OCI-LY3 (cell line): Measurements from ENCODE around the gene PPP2R2C.

Experiments used
- H2AFZ ChIP-seq: fragments of 200-600, 300-600 bp; shearing (Covaris generic); 2 replicates; pipeline ENCODE4 v1.6.0; 2014; ENCODE audit warnings: antibody characterized with exemption, low read depth, low read length
- H3K27ac ChIP-seq: fragments of 200-600, 300-600 bp; sonication (generic); 2 replicates; pipeline ENCODE4 v1.5.1; 2014; ENCODE audit warnings: mild to moderate bottlenecking, low read length, moderate library complexity, mixed read lengths
- H3K27me3 ChIP-seq: fragments of 200-600, 300-600 bp; sonication (generic); 2 replicates; pipeline ENCODE4 v1.6.1; 2014; ENCODE audit warnings: low read depth, low read length, mixed read lengths
- H3K36me3 ChIP-seq: fragments of 200-600, 300-600 bp; sonication (generic); replicated peaks from 2 replicates; pipeline ENCODE3; 2014; ENCODE audit warnings: low read depth, low read length, mixed read lengths
- H3K4me1 ChIP-seq: fragments of 300-600, 200-600 bp; sonication (generic); 2 replicates; pipeline ENCODE4 v1.6.1; 2014; ENCODE audit warnings: low read length, mixed read lengths
- H3K4me2 ChIP-seq: fragments of 200-600, 300-600 bp; sonication (generic); 2 replicates; pipeline ENCODE4 v1.6.1; 2014; ENCODE audit warnings: low read length, mixed read lengths
- H3K4me3 ChIP-seq: fragments of 300-600, 200-600 bp; sonication (generic); 2 replicates; pipeline ENCODE4 v1.5.1; 2014; ENCODE audit warnings: antibody characterized with exemption, mild to moderate bottlenecking, low read length, moderate library complexity
- H3K79me2 ChIP-seq: fragments of 300-600, 200-600 bp; shearing (Covaris generic); 2 replicates; pipeline ENCODE4 v1.6.1; 2014; ENCODE audit warnings: mild to moderate bottlenecking, low read length, mixed read lengths
- H3K9ac ChIP-seq: fragments of 300-600, 200-600 bp; shearing (Covaris generic); 2 replicates; pipeline ENCODE4 v1.6.0; 2014; ENCODE audit warnings: mild to moderate bottlenecking, low read length, moderate library complexity
- H3K9me3 ChIP-seq: fragments of 200-600, 300-600 bp; shearing (Covaris generic); 2 replicates; pipeline ENCODE4 v1.6.1; 2014; ENCODE audit warnings: low read length, mixed read lengths; ENCODE audit not compliant: insufficient read depth
- H4K20me1 ChIP-seq: fragments of 200-600, 300-600 bp; sonication (generic); 2 replicates; pipeline ENCODE4 v1.6.1; 2016; ENCODE audit warnings: low read length, mixed read lengths; ENCODE audit not compliant: insufficient read depth
- EZH2phosphoT487 ChIP-seq: fragments of 200-600 bp; shearing (Covaris generic); IDR thresholded peaks from 2 replicates; pipeline ENCODE4 v1.6.1; 2018; ENCODE audit warnings: antibody characterized with exemption, mixed run types, low read depth
- TF ChIP-seq, protein P1 (sequence below): fragments of 200-600, 300-600 bp; sonication (generic); IDR thresholded peaks from 2 replicates; pipeline ENCODE4 v1.5.1; 2014; ENCODE audit warnings: antibody characterized with exemption, low read length, low read depth

Gene PPP2R2C

DNA sequence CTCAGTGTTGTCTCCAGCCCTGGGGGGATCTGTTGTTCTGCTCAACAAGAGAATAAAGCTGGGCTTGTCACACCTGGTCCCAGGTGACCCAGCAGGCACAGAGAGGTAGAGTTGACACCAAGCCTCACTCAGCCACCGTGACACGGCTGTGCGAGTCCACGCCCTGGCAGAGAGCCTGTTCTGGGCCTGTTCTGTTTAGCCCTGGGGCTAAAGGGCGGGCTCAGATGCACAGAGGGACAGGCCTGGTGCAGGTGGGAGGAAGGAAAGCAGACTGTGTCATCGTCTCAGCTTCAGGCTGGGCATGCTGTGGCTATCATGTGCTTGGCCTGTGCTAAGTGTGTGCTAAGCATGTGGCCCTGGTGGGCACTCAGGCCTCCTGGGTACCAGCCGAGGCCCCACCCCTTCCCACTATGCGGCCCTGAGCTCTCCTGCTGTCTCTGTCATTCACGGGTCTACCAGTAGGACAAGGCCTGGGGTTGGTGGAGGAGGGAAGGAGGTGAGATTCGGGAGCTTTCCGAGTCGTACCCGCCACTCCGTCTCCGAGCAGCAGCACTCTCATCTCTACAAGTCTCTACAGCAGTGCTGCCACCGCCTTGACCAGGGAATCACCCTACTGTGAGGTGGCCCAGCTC, 191.9 kb downstream of the PPP2R2C start:
- Histone ChIP-seq H3K36me3 (no peaks in the 10 kb centered on the region), H2AFZ (no peak overlapping the region), H3K79me2 (no peaks in the 10 kb centered on the region), H3K4me2 (no peak overlapping the region), H3K27ac (no peak overlapping the region), H4K20me1 (no peaks in the 10 kb centered on the region), H3K9me3 (no peaks in the 10 kb centered on the region), H3K4me3 (no peak overlapping the region), H3K27me3 (no peaks in the 10 kb centered on the region), H3K9ac (no peak overlapping the region), H3K4me1 (no peaks in the 10 kb centered on the region)
- no peak for TF ChIP-seq EZH2phosphoT487
- TF ChIP-seq, protein P1, sequence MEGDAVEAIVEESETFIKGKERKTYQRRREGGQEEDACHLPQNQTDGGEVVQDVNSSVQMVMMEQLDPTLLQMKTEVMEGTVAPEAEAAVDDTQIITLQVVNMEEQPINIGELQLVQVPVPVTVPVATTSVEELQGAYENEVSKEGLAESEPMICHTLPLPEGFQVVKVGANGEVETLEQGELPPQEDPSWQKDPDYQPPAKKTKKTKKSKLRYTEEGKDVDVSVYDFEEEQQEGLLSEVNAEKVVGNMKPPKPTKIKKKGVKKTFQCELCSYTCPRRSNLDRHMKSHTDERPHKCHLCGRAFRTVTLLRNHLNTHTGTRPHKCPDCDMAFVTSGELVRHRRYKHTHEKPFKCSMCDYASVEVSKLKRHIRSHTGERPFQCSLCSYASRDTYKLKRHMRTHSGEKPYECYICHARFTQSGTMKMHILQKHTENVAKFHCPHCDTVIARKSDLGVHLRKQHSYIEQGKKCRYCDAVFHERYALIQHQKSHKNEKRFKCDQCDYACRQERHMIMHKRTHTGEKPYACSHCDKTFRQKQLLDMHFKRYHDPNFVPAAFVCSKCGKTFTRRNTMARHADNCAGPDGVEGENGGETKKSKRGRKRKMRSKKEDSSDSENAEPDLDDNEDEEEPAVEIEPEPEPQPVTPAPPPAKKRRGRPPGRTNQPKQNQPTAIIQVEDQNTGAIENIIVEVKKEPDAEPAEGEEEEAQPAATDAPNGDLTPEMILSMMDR: no peak

DNA sequence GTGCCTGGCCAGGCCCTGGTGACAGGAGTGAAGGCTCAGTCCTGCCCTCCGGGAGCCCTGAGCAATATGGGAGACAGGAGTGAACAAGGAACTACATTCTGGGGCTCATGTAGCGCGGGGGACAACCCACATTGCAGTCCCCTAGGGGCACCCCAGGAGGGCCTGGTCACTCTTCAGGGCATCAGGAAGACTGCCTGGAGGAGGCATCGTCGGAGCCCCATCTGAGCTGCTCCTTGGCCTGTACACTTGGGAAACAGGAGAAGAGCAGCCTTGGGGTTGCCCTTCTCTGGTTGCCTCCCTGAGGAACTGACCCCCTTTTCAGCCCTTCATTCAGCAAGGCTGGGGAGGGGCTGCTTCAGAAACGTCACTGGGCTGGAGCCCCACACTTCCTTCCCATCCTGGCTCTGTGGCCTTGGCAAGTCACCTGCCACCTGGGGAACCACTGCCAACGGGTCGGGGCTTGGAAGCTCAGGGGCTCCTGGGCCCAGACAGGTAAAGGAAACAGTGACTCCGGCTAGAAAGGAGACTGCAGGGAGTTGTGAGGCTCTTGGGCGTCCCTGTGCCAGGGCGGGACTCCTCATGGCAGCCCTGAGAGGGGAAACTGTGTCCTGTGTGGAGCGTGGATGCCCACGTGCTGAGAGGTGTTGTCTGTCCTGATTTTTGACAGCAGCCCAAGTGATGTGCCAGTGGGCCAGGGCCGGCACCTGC, 192.7 kb downstream of the PPP2R2C start:
- TF ChIP-seq, protein P1: no peak
- TF ChIP-seq EZH2phosphoT487: no peak
- Histone ChIP-seq H3K4me3 (no peak overlapping the region), H3K79me2 (no peaks in the 10 kb centered on the region), H4K20me1 (no peaks in the 10 kb centered on the region), H3K27me3 (no peaks in the 10 kb centered on the region), H3K4me2 (no peak overlapping the region), H3K27ac (no peak overlapping the region), H3K9me3 (no peaks in the 10 kb centered on the region), H3K9ac (no peak overlapping the region), H3K4me1 (no peaks in the 10 kb centered on the region), H3K36me3 (no peaks in the 10 kb centered on the region), H2AFZ (no peak overlapping the region)

DNA sequence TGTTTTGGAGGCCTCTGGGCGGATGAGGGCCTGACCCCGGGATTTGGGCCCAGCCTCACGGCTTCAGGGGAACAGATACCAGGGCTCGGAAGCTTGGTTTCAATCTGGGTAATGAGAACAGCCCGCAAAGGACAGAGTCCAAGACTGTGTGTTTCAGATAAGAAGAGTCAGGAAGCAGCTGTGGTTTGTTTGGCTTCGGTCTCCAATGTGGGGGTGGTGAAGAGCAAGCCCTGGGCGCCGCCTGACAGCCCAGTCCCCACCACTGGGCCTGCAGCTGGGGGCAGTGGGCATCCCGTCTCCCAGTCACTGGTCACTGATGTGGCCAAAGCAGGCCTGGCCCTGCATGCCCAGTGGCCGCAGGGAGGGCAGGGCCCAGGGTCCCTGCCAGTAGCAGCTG, 193.6 kb downstream of the PPP2R2C start:
- no peak overlapping the region for H3K9ac ChIP-seq
- H3K27ac ChIP-seq: no peak overlapping the region
- no peaks in the 10 kb centered on the region for H4K20me1 ChIP-seq
- H3K79me2 ChIP-seq: no peaks in the 10 kb centered on the region
- H3K36me3 ChIP-seq: no peaks in the 10 kb centered on the region
- H3K4me3 ChIP-seq: no peak overlapping the region
- TF ChIP-seq EZH2phosphoT487: no peak
- TF ChIP-seq, protein P1: no peak
- H2AFZ ChIP-seq: no peak overlapping the region
- no peak overlapping the region for H3K4me2 ChIP-seq
- H3K9me3 ChIP-seq: no peaks in the 10 kb centered on the region
- H3K27me3 ChIP-seq: no peaks in the 10 kb centered on the region
- H3K4me1 ChIP-seq: no peaks in the 10 kb centered on the region

DNA sequence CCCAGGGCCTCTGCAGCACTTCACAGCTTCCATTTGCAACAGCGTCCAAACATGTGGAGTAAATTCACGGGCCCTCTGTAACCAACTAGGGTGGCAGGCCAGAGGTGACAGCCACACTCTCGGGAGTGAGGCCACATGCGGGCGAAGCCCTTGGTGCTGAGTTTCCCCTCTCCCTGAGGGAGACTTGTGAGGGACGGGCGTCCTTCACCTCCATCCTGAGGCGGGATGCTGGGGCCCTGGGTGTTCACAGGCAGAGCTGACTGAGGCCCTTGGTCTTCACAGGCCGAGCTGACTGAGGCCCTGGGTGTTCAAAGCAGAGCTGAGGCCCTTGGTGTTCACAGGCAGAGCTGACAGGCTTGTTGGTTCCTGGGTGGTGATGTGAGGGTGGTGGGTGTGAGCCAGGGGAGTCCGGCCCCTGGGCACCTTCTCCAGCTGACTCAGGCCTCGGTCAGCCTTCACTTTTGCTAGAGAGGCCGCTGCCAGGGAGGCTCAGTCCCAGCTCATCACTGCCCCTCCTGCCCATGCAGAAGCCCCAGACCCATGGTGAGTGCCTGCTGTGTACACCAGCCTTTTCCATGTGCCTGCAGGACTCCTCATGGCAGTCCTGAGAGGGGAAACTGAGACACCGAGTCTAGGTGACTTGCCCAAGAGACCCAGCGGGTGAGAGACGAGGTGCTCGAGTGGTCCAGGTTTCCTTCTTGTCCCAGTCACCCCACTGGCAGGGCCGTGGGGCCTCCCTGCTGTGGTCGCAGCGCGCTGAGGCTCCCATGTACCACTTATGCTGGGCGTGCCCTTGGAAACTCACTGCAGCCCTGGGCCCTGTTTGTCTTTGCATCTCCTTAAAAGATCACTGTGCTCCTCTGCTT, 194.2 kb downstream of the PPP2R2C start:
- Histone ChIP-seq H3K4me3 (no peak overlapping the region), H3K27me3 (no peaks in the 10 kb centered on the region), H4K20me1 (no peaks in the 10 kb centered on the region), H3K4me1 (no peaks in the 10 kb centered on the region), H3K27ac (no peak overlapping the region), H3K4me2 (no peak overlapping the region), H3K9ac (no peak overlapping the region), H3K9me3 (no peaks in the 10 kb centered on the region), H3K36me3 (no peaks in the 10 kb centered on the region), H3K79me2 (no peaks in the 10 kb centered on the region), H2AFZ (no peak overlapping the region)
- TF ChIP-seq EZH2phosphoT487: no peak
- TF ChIP-seq, protein P1: no peak
